Astrocyte (in vitro differentiated cells and primary cell): ENCODE measurements around the gene MYO5A.

Source experiments
- CTCF ChIP-seq: IDR thresholded peaks from 2 replicates; pipeline ENCODE4 v1.5.1; 2011; ENCODE audit warnings: low read depth, mild to moderate bottlenecking, inconsistent platforms, low read length, moderate library complexity; ENCODE audit not compliant: insufficient read depth
- EZH2 ChIP-seq: IDR thresholded peaks from 2 replicates; pipeline ENCODE4 v1.6.1; 2012; ENCODE audit warnings: mild to moderate bottlenecking, low read length, inconsistent platforms; ENCODE audit not compliant: insufficient read depth

- no peak for TF ChIP-seq CTCF
- TF ChIP-seq EZH2: no peak
Measured at GRCh38 chr15:52439470-52439869, 89.2 kb downstream of the MYO5A start.
